ENCODE measurements around the gene SLC19A1. TPM values are rescaled to one million over a fixed set of nuclear protein-coding genes. Genes with fewer than 3 reads are reported as not detected.
"Not testable (repeated sequence)": the region's sequence is repeated elsewhere in the genome, so short reads cannot be mapped to it uniquely, and the experiment has no call there.

The SLC19A1 gene
- polyA plus RNA-seq, 10 donors = 11.9 to 19.9 (median 14.1) TPM

GRCh38 chr21:45533846-45534635, 8.2 kb downstream of the SLC19A1 start:
- no peak for DNase-seq

- no peak for DNase-seq
Measured at GRCh38 chr21:45533361-45533845, 8.8 kb downstream of the SLC19A1 start.

- no peak for DNase-seq
Measured at GRCh38 chr21:45532826-45533360, 9.3 kb downstream of the SLC19A1 start.

- DNase-seq = no peak
Measured at GRCh38 chr21:45531393-45532215, 10.6 kb downstream of the SLC19A1 start.

- not testable (repeated sequence) for DNase-seq
Measured at GRCh38 chr21:45531114-45531392, 11.2 kb downstream of the SLC19A1 start.

- DNase-seq = no peak
Measured at GRCh38 chr21:45530423-45531113, 11.7 kb downstream of the SLC19A1 start.

GRCh38 chr21:45529785-45530422, 12.3 kb downstream of the SLC19A1 start:
- DNase-seq = no peak

GRCh38 chr21:45528981-45529784, 13.1 kb downstream of the SLC19A1 start:
- DNase-seq = no peak

GRCh38 chr21:45528028-45528705, 14.1 kb downstream of the SLC19A1 start:
- no peak for DNase-seq

- DNase-seq = not testable (repeated sequence)
Measured at GRCh38 chr21:45527151-45527999, 14.9 kb downstream of the SLC19A1 start.

- no peak for DNase-seq
Measured at GRCh38 chr21:45525910-45526306, 16.3 kb downstream of the SLC19A1 start.

- DNase-seq = peak in 2 of 3 donors; percentile 35 to 76
Measured at GRCh38 chr21:45525153-45525909, 16.9 kb downstream of the SLC19A1 start.

GRCh38 chr21:45524756-45525152, 17.5 kb downstream of the SLC19A1 start:
- no peak for DNase-seq

- no peak for DNase-seq
Measured at GRCh38 chr21:45523411-45524101, 18.7 kb downstream of the SLC19A1 start.

- DNase-seq = no peak
Measured at GRCh38 chr21:45522986-45523385, 19.3 kb downstream of the SLC19A1 start.

- DNase-seq = no peak
Measured at GRCh38 chr21:45522381-45522780, 19.9 kb downstream of the SLC19A1 start.

GRCh38 chr21:45521241-45521640, 21.0 kb downstream of the SLC19A1 start:
- no peak for DNase-seq

GRCh38 chr21:45519182-45519581, 23.1 kb downstream of the SLC19A1 start:
- DNase-seq = no peak
